GM12891 (cell line): ENCODE measurements around the gene ZNF532.

ENCODE experiments used
- DNase-seq: peaks from one replicate; pipeline ENCODE4 v3.0.0; 2011; ENCODE audit warnings: low spot score; ENCODE audit not compliant: insufficient read length
- FAIRE-seq: peaks from 2 replicates; lab custom pipeline; 2011; peaks lifted over from hg19 to GRCh38; lab: Jason Lieb, UNC
- PAX5 ChIP-seq: IDR thresholded peaks from 2 replicates; pipeline ENCODE4 v1.6.1; 2011; ENCODE audit warnings: low read length, moderate library complexity, mild to moderate bottlenecking; ENCODE audit not compliant: insufficient read depth, severe bottlenecking
- POLR2A ChIP-seq: IDR thresholded peaks from 2 replicates; pipeline ENCODE4 v1.6.1; 2011; ENCODE audit warnings: low read depth, low read length, control low read depth
- POLR2AphosphoS5 ChIP-seq: IDR thresholded peaks from 2 replicates; pipeline ENCODE4 v1.6.1; 2011; ENCODE audit warnings: low read depth, low read length, control low read depth
- POU2F2 ChIP-seq: IDR thresholded peaks from 2 replicates; pipeline ENCODE4 v1.6.1; 2011; ENCODE audit warnings: low read depth, mild to moderate bottlenecking, control low read depth, low read length, moderate library complexity
- SPI1 ChIP-seq: IDR thresholded peaks from 2 replicates; pipeline ENCODE4 v1.6.1; 2011; ENCODE audit warnings: low read depth, low read length, control low read depth
- TAF1 ChIP-seq: IDR thresholded peaks from 2 replicates; pipeline ENCODE4 v1.6.1; 2011; ENCODE audit warnings: low read depth, low read length, control low read depth

ZNF532 gene

DNA sequence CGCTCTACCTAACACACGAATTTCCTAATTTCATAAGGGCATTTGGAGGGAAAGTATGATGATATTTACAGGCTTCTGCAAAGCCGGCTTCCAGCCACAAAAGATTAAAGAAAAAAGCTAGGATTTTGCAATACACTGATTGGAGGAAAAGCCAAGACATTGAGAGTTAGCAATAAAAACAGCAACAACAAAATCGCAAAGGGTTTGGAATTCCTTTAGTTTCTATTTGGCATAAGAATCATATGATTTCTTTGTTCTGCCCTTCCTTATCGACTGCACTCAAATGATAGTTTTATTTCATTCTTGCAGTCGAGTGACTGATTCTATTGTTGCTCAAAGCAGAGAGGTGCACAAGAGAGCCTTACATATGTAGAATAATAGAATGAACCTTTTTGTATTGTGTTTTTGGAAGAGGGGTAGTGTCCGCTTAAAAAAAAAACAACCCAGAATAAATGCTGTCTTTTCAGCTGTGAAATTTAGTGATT, 3.9 kb upstream of the ZNF532 start:
- TF ChIP-seq POU2F2 (no peak), POLR2AphosphoS5 (no peak), POLR2A (no peak), TAF1 (no peak), PAX5 (no peak), SPI1 (no peak)
- DNase-seq (no peak), FAIRE-seq (no peak)

DNA sequence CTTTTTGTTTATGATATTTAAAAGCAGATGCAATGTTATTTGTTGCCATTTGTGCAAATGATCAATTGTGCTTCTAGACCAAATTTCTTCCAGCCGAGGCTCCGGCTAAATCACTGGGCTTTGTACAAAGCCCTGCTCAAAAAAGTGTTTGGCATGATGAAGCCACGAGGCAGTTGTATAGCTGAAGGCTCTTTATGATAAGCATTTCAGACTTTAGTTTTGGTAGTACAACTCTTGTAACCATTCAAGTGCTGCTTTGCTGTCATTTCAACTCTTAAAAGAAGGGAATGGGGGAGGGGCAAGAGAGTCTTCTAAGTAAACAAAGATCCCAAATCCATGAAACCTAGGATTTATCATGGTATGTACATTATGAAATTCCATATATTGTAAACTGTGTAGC, 3.3 kb upstream of the ZNF532 start:
- DNase-seq, result no peak
- no peak for FAIRE-seq
- TF ChIP-seq TAF1 (no peak), POU2F2 (no peak), PAX5 (no peak), SPI1 (no peak), POLR2A (no peak)

DNA sequence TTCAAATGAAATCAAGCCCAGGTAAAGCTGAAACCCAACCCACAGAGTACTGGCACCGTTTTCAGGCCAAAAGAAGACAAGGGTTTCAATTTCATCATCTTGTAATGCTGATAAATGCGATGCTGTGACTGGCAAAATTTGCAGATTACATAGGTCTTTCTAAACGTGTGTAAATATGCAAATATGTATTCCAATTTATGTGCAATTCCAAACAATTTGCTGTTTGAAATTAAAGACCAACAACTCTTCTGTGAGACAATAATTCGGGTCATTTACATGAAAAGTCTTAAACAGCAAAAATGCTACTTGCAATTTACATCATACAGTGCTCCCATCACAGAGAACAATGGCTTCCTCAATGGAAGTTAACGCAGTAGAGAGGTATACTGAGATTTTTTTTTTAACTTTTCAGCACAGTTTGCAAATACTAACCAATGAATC, 2.8 kb upstream of the ZNF532 start:
- peak; percentile 20 for FAIRE-seq
- no peak for DNase-seq
- TF ChIP-seq POLR2A (no peak), POU2F2 (no peak), SPI1 (no peak), POLR2AphosphoS5 (no peak), PAX5 (no peak), TAF1 (no peak)

DNA sequence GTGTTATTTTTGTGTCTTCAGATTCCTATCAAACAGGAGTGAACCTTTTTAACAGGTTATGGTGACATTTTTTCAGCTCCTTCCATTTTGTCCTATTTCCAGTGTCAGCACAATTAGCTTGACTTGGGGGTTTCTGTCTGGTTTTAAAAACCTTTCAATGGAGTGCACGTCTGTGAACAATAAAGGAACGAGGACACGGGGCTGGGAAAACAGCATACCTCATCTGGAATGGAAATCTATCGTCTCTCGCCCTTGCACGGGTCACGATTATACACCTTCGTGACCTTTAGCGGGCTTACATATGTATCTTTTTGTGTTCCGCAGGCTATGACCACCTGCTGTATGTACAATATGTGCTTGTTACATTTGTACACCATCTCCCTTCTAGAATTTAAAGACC, 2.3 kb upstream of the ZNF532 start:
- peak; percentile 45 for FAIRE-seq
- TF ChIP-seq POLR2A, result no peak
- no peak for TF ChIP-seq TAF1
- no peak for TF ChIP-seq PAX5
- TF ChIP-seq SPI1, result no peak
- TF ChIP-seq POU2F2, result no peak
- no peak for TF ChIP-seq POLR2AphosphoS5

DNA sequence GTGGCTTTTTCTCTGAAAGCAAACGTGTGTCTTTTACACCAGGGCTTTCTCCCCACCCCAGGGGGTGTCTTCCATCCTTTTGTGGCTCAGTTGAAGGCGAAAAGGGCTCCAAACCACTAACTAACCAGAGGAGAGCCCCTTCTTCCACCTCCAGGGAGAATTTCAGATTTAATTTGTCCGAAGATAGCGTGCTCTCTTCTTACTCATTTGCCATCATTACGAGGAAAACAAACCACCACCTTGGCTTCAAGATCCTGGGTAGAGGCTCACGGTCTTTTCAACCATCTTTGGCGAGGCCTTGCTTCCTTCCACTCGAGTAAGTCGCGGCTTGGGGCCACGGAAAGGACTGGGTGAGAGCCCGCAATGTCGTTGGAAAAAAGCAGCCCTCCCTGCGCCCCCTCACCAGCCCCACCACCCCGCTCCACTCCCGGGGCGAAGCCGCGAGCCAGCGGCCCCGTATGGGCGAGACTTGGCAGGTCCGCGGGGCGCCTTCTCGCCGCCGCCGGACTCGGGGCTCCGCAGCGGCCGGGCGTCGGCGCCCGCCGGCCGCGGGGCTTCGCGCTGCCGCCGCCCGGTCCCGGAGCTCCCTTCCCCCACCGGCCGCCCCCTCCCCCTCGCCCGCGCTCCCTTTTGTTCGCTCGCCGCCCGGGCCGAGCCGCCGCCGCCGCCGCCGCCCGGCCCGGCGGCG, 1.7 kb upstream of the ZNF532 start:
- TF ChIP-seq PAX5 (no peak), POU2F2 (no peak), TAF1 (no peak), POLR2AphosphoS5 (no peak), POLR2A (no peak)
- DNase-seq (peak; percentile 49), FAIRE-seq (no peak)

More for the DNA sequence above, 2.3 kb upstream of the ZNF532 start:
- DNase-seq, result no peak

DNA sequence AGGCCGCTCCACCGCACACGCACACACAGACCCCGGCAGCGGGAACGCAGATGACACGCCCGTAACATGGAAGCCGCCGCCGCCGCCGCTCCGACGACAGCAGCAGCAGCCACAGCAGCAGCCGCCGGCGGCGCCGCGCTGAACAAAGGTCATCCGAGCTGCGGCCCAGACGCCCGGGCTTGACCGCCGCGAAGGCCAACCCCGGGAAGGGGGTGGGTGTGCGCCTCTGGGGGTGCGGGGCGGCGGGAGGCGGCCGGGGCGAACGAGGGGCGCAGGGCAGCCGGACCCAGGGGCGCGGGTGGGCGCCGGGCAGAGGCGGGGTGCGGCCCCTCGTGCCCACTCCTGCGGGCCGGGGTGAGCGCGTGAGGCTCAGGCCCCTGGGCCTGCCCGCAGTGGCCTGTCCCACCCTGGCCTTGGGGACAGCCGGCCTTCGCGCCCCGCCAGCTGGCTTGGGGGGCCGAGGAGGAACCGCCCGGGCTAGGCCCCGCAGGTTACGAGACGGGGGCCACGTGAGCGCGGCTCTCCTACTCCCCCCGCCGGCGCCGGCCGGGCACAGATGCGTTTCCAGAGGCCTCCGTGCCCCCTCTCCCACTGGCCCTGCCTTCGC, 1.0 kb upstream of the ZNF532 start:
- no peak for FAIRE-seq
- TF ChIP-seq PAX5 (no peak), POLR2A (no peak), SPI1 (no peak), POU2F2 (no peak), TAF1 (no peak), POLR2AphosphoS5 (no peak)

DNA sequence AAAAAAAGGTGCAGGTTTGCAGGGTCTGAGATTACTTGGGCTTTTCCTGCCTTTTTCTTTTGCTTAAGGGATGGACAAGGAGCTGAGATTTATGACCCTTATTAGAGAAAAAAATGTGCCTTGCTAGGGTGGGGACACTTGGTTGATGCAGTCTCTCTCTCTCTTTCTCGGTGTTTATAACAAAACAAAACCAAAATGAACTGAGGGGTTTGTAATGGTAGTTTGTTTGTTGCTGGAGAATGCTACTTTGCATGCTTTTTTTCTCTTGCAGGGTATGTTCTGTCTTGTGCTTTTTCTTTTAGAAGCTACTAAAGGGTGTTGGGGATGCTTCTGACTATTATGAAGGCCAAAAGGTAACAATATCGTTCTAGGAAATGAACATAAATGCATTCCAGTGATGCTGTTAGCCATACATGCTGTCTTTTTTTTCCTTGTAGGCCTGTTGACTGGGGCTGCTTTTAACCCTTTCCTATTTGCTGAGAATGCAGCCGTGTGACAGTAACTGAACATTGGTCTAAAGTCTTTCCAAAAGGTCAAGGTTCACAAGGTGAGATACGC, 435 bp downstream of the ZNF532 start:
- DNase-seq (no peak), FAIRE-seq (no peak)
- no peak for TF ChIP-seq POU2F2
- no peak for TF ChIP-seq PAX5
- no peak for TF ChIP-seq POLR2A

More for the DNA sequence above, 1.0 kb upstream of the ZNF532 start:
- DNase-seq, result peak; percentile 44

DNA sequence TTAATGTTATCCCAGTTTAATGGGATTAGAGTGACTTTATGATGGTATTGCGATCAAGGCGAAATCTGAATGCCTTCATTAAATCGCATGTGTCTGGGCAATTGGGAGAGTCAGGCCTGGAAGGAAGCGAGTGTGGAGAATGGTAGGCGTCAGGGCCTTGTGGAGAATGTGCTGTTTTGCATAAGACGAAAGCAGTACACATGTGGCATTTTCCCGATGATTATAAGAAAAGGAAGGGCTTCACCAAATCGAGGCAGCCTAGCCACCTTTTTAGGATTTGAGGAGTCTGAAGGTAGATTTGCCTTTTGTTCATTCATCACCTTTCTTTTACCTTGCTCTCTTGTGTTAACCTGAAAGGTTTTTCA, 1.0 kb downstream of the ZNF532 start:
- DNase-seq (no peak), FAIRE-seq (no peak)
- no peak for TF ChIP-seq SPI1
- no peak for TF ChIP-seq POU2F2
- TF ChIP-seq POLR2AphosphoS5, result no peak
- TF ChIP-seq TAF1, result no peak
- TF ChIP-seq POLR2A, result no peak
- TF ChIP-seq PAX5, result no peak

DNA sequence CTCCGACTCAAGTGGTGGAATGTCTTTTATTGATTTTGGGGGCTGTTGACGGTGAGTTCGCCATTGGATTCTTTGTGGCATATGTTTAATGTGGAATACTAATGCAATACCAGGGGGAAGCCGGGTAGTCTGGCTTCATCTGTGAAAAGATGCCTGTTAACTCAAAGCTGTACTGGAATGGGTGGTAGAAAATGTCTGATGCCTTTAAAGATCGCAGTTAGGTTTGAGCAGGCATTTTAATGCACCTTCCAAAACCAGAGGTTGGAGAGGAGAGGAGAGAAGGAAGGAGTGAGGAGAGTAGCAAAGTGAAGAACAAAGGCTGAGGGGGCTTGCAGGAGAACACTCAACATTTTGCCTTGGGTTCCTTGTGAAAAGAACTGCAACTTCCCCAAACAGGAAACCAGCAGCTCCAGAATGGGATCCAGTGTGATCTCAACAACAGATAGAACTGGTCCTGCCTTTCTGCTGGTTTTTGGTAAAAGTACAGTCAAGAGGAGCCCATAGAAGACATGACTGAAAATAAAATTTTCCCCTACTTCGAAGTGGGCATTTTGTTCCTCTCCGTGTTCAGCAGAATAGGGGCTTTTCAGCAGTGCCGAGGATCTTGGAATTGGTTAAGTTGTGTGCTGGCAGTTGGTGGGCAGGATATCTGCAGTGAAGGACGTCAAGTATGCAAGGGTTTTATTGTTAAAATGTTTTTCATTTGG, 1.5 kb downstream of the ZNF532 start:
- FAIRE-seq, result no peak
- TF ChIP-seq PAX5 (no peak), POU2F2 (no peak), POLR2AphosphoS5 (no peak), SPI1 (no peak), POLR2A (no peak), TAF1 (no peak)
- no peak for DNase-seq

DNA sequence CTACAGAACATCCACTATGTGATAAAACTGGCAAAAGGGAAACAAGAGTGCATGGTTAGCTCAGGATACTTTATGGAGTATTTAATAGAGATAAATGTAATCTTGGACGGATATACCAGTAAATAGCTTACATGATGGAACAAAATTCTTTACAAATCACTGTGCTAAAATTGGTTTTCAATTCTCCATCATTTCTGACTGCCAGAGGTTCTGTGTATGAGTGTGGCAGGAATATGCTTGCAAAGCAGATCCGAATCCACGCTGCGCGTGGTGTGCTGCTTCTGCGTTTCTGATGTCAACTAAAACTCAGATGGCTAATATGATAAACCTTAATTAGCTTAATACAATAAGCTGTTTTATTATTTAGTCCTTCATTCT, 2.1 kb downstream of the ZNF532 start:
- no peak for TF ChIP-seq PAX5
- TF ChIP-seq SPI1, result no peak
- no peak for TF ChIP-seq POU2F2
- TF ChIP-seq POLR2A, result no peak
- FAIRE-seq (no peak), DNase-seq (no peak)
